ENCODE results near the gene FOXJ2. TPM values are rescaled to one million over a fixed set of nuclear protein-coding genes. Genes with fewer than 3 reads are reported as not detected.

Gene FOXJ2
- polyA plus RNA-seq, 1 of the 3 experiments (the other 2 are of a cell fraction): 3.4 TPM

GRCh38 chr12:7984900-7985299 lies 47.6 kb upstream of the FOXJ2 start:
- H3K4me1 ChIP-seq (ENCODE audit: control insufficient read depth in 1 of 2, insufficient read depth in 2 of 2, low read depth in 1 of 2, low read length in 1 of 2): no peaks in the 10 kb centered on the region
- no peak overlapping the region for H3K27ac ChIP-seq (ENCODE audit: low read depth in 2 of 2, low read length in 1 of 2)
- H2AFZ ChIP-seq (ENCODE audit: low read depth): no peak overlapping the region
- H3K9me3 ChIP-seq: no peaks in the 10 kb centered on the region
- H3K9ac ChIP-seq: no peak overlapping the region
- no peak overlapping the region for H3K4me3 ChIP-seq (ENCODE audit: low read depth in 2 of 2, low read length in 1 of 2)
- H3K79me2 ChIP-seq (ENCODE audit: insufficient read depth): no peaks in the 10 kb centered on the region
- WGBS (ENCODE audit: low lambda C conversion rate): 27% methylated on average over 5 of the region's 5 CpGs
- CTCF ChIA-PET: interaction anchor here (1.1 kb wide), 1 partner anchor 11 kb away, joined by 3 read pairs; no protein-coding TSS in a partner anchor
- H4K20me1 ChIP-seq (ENCODE audit: insufficient read depth): no peaks in the 10 kb centered on the region
- H3K27me3 ChIP-seq (ENCODE audit: insufficient read depth): no peaks in the 10 kb centered on the region; the same call in 1 of the 2 replicates
- H3K36me3 ChIP-seq (replicated peaks in 1 of 2; ENCODE audit: control insufficient read depth in 1 of 2, insufficient read depth in 2 of 2, low read length in 1 of 2): no peaks in the 10 kb centered on the region
- H3F3A ChIP-seq (replicated peaks; ENCODE audit: insufficient read depth): peaks cover 6% of the 10 kb centered on the region
- no peak for TF ChIP-seq RXRA (IDR thresholded peaks at IDR 0.05; ENCODE audit: borderline replicate concordance, low read depth)
- no peak for TF ChIP-seq RAD21 (IDR thresholded peaks at IDR 0.05; ENCODE audit: low read length)
- TF ChIP-seq, protein P1, sequence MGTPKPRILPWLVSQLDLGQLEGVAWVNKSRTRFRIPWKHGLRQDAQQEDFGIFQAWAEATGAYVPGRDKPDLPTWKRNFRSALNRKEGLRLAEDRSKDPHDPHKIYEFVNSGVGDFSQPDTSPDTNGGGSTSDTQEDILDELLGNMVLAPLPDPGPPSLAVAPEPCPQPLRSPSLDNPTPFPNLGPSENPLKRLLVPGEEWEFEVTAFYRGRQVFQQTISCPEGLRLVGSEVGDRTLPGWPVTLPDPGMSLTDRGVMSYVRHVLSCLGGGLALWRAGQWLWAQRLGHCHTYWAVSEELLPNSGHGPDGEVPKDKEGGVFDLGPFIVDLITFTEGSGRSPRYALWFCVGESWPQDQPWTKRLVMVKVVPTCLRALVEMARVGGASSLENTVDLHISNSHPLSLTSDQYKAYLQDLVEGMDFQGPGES (IDR thresholded peaks at IDR 0.05; ENCODE audit: low read depth, low read length): no peak
- no peak for TF ChIP-seq TEAD4 (IDR thresholded peaks at IDR 0.05; ENCODE audit: borderline replicate concordance, insufficient read depth)
- TF ChIP-seq NRF1 (IDR thresholded peaks at IDR 0.05; ENCODE audit: low read depth, low read length): no peak
- no peak for TF ChIP-seq JUND (IDR thresholded peaks at IDR 0.05)
- TF ChIP-seq ELF1 (IDR thresholded peaks at IDR 0.05): no peak
- no peak for TF ChIP-seq EP300 (IDR thresholded peaks at IDR 0.05; ENCODE audit: borderline replicate concordance in 1 of 2, low read depth in 1 of 2, low read length in 1 of 2)
- TF ChIP-seq GABPA (IDR thresholded peaks at IDR 0.05; ENCODE audit: low read depth): no peak
- TF ChIP-seq RCOR1 (IDR thresholded peaks at IDR 0.05; ENCODE audit: low read length): no peak
- no peak for TF ChIP-seq EZH2phosphoT487 (IDR thresholded peaks at IDR 0.05; ENCODE audit: borderline replicate concordance, low read depth)
- no peak for TF ChIP-seq FOXM1 (IDR thresholded peaks at IDR 0.05; ENCODE audit: low read depth)
- TF ChIP-seq, protein P2, sequence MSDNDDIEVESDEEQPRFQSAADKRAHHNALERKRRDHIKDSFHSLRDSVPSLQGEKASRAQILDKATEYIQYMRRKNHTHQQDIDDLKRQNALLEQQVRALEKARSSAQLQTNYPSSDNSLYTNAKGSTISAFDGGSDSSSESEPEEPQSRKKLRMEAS (IDR thresholded peaks at IDR 0.05; ENCODE audit: low read depth): no peak
- TF ChIP-seq RFX5 (IDR thresholded peaks at IDR 0.05; ENCODE audit: low read length): no peak
- TF ChIP-seq FOXJ3 (CRISPR knock-in tag; IDR thresholded peaks at IDR 0.05): no peak
- TF ChIP-seq YY1 (IDR thresholded peaks at IDR 0.05; ENCODE audit: low read depth): no peak
- no peak overlapping the region for H3K4me2 ChIP-seq
- POLR2A ChIA-PET: no interaction called here
- no peak for DNase-seq
- H3K9me2 ChIP-seq: no peaks in the 10 kb centered on the region

DNA sequence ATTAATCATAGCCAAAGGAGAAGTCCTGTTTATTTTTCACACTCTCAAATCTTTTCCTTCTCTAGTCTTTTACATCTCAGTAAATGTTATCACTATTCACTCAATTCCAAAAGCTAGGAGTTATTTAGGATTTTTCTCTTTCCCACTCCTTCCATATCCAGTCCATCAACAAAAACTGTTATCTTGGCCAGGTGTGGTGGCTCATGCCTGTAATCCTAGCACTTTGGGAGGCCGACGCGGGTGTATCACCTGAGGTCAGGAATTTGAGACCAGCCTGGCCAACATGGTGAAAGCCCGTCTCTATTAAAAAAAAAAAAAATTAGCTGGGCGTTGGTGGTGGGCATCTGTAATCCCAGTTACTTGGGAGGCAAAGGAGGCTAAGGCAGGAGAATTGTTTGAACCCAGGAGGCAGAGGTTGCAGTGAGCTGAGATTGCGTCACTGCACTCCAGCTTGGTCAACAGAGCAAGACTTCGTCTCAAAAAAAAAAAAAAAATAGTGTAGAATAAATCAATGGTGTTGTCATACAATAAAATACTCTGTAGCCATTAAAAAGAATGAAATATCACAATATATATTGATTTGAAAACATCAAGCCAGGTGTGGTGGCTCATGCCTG lies 46.6 kb upstream of the FOXJ2 start:
- Histone ChIP-seq H3K36me3 (replicated peaks in 1 of 2; ENCODE audit: control insufficient read depth in 1 of 2, insufficient read depth in 2 of 2, low read length in 1 of 2) (no peaks in the 10 kb centered on the region), H2AFZ (ENCODE audit: low read depth) (no peak overlapping the region), H3K27me3 (ENCODE audit: insufficient read depth) (no peaks in the 10 kb centered on the region; the same call in 1 of the 2 replicates), H3K4me1 (ENCODE audit: control insufficient read depth in 1 of 2, insufficient read depth in 2 of 2, low read depth in 1 of 2, low read length in 1 of 2) (no peaks in the 10 kb centered on the region), H3K27ac (ENCODE audit: low read depth in 2 of 2, low read length in 1 of 2) (no peak overlapping the region), H3K9me3 (no peaks in the 10 kb centered on the region), H3K9me2 (no peaks in the 10 kb centered on the region), H3K9ac (no peak overlapping the region), H3F3A (replicated peaks; ENCODE audit: insufficient read depth) (peaks cover 6% of the 10 kb centered on the region), H3K79me2 (ENCODE audit: insufficient read depth) (no peaks in the 10 kb centered on the region), H3K4me3 (ENCODE audit: low read depth in 2 of 2, low read length in 1 of 2) (no peak overlapping the region), H4K20me1 (ENCODE audit: insufficient read depth) (no peaks in the 10 kb centered on the region), H3K4me2 (no peak overlapping the region)
- 62% methylated on average over 7 of the region's 7 CpGs for WGBS (ENCODE audit: low lambda C conversion rate)
- TF ChIP-seq JUND (IDR thresholded peaks at IDR 0.05): no peak
- TF ChIP-seq CTCF (IDR thresholded peaks at IDR 0.05): no peak
- no peak for TF ChIP-seq ELF1 (IDR thresholded peaks at IDR 0.05)
- no peak for TF ChIP-seq EZH2phosphoT487 (IDR thresholded peaks at IDR 0.05; ENCODE audit: borderline replicate concordance, low read depth)
- no peak for TF ChIP-seq RFX5 (IDR thresholded peaks at IDR 0.05; ENCODE audit: low read length)
- no peak for TF ChIP-seq RXRA (IDR thresholded peaks at IDR 0.05; ENCODE audit: borderline replicate concordance, low read depth)
- TF ChIP-seq POLR2AphosphoS5 (IDR thresholded peaks at IDR 0.05; ENCODE audit: low read depth, low read length): no peak
- no peak for TF ChIP-seq FOSL2 (IDR thresholded peaks at IDR 0.05; ENCODE audit: borderline replicate concordance, low read depth)
- no peak for TF ChIP-seq TCF12 (IDR thresholded peaks at IDR 0.05)
- no peak for TF ChIP-seq NRF1 (IDR thresholded peaks at IDR 0.05; ENCODE audit: low read depth, low read length)
- TF ChIP-seq NFIC (IDR thresholded peaks at IDR 0.05; ENCODE audit: borderline replicate concordance): no peak
- TF ChIP-seq, protein P3, sequence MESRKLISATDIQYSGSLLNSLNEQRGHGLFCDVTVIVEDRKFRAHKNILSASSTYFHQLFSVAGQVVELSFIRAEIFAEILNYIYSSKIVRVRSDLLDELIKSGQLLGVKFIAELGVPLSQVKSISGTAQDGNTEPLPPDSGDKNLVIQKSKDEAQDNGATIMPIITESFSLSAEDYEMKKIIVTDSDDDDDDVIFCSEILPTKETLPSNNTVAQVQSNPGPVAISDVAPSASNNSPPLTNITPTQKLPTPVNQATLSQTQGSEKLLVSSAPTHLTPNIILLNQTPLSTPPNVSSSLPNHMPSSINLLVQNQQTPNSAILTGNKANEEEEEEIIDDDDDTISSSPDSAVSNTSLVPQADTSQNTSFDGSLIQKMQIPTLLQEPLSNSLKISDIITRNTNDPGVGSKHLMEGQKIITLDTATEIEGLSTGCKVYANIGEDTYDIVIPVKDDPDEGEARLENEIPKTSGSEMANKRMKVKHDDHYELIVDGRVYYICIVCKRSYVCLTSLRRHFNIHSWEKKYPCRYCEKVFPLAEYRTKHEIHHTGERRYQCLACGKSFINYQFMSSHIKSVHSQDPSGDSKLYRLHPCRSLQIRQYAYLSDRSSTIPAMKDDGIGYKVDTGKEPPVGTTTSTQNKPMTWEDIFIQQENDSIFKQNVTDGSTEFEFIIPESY (IDR thresholded peaks at IDR 0.05; ENCODE audit: borderline replicate concordance, low read depth): no peak
- no peak for DNase-seq
- ChIA-PET CTCF (no interaction called here), POLR2A (no interaction called here)

Measured in SK-N-SH (cell line).